ENCODE measurements around the gene ATP1B4.
"Not testable (repeated sequence)": the region's sequence is repeated elsewhere in the genome, so short reads cannot be mapped to it uniquely, and the experiment has no call there.

The ATP1B4 gene

GRCh38 chrX:120361764-120362305 is at the start of gene ATP1B4:
TSS of gene ATP1B4 (plus strand) at chrX:120362089. CDS start at chrX:120362169, 80 bp downstream.
- FAIRE-seq: no peak

- FAIRE-seq: no peak
Measured at GRCh38 chrX:120315776-120316175, 46.1 kb upstream of the ATP1B4 start.

GRCh38 chrX:120316587-120317283 is 45.2 kb upstream of the ATP1B4 start:
- FAIRE-seq: no peak

- no peak for FAIRE-seq
Measured at GRCh38 chrX:120318411-120318810, 43.5 kb upstream of the ATP1B4 start.

- no peak for FAIRE-seq
Measured at GRCh38 chrX:120321520-120322281, 40.2 kb upstream of the ATP1B4 start.

- no peak for FAIRE-seq
Measured at GRCh38 chrX:120331116-120331515, 30.8 kb upstream of the ATP1B4 start.

GRCh38 chrX:120332394-120332793 is 29.5 kb upstream of the ATP1B4 start:
- no peak for FAIRE-seq

- no peak for FAIRE-seq
Measured at GRCh38 chrX:120334151-120334550, 27.7 kb upstream of the ATP1B4 start.

GRCh38 chrX:120334603-120335002 is 27.3 kb upstream of the ATP1B4 start:
- no peak for FAIRE-seq

- FAIRE-seq: no peak
Measured at GRCh38 chrX:120335289-120335688, 26.6 kb upstream of the ATP1B4 start.

GRCh38 chrX:120336899-120337298 is 25.0 kb upstream of the ATP1B4 start:
- FAIRE-seq: no peak

- not testable (repeated sequence) for FAIRE-seq
Measured at GRCh38 chrX:120344566-120344965, 17.3 kb upstream of the ATP1B4 start.

GRCh38 chrX:120350450-120351138 is 11.3 kb upstream of the ATP1B4 start:
- no peak for FAIRE-seq

- FAIRE-seq: no peak
Measured at GRCh38 chrX:120356084-120356483, 5.8 kb upstream of the ATP1B4 start.

- FAIRE-seq: no peak
Measured at GRCh38 chrX:120357186-120357585, 4.7 kb upstream of the ATP1B4 start.

GRCh38 chrX:120358737-120359456 is 3.0 kb upstream of the ATP1B4 start:
- no peak for FAIRE-seq

GRCh38 chrX:120365320-120365719 is 3.4 kb downstream of the ATP1B4 start:
- no peak for FAIRE-seq

GRCh38 chrX:120365968-120366367 is 4.1 kb downstream of the ATP1B4 start:
- no peak for FAIRE-seq

- FAIRE-seq: no peak
Measured at GRCh38 chrX:120366794-120367193, 4.9 kb downstream of the ATP1B4 start.

- no peak for FAIRE-seq
Measured at GRCh38 chrX:120367402-120368109, 5.7 kb downstream of the ATP1B4 start.

- no peak for FAIRE-seq
Measured at GRCh38 chrX:120372667-120373370, 10.9 kb downstream of the ATP1B4 start.

Measured in A204.1 (cell line).